ENCODE measurements around the gene DEFB110.

DNA sequence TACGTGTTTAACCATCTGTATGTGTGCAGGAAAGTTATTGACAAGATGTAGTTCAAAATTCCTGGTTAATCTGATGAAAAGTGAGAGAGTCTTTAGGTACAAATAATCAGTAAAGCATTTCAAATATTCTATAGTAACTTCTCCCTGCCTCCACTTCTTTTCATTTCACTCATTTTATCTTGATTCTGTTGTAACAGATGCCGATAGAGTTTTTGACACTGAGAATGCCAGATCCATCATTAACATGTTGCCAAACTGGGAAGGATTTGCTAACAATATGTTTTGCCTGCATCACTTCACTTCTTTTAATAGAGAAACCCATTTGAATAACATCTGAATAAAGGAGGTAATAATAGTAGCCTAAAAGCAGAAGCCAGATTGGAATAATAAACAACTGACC lies 48.3 kb upstream of the DEFB110 start:
- no peak for TF ChIP-seq CTCF (conservative IDR thresholded peaks at IDR 0.05; ENCODE audit: low read length)
- TF ChIP-seq EZH2phosphoT487 (IDR thresholded peaks at IDR 0.05; ENCODE audit: borderline replicate concordance, low read depth, low read length) = no peak
